Smooth muscle cell (in vitro differentiated cells): ENCODE results near the gene YWHAE. TPM values are rescaled to one million over a fixed set of nuclear protein-coding genes. Genes with fewer than 3 reads are reported as not detected.
"Not testable (repeated sequence)": the region's sequence is repeated elsewhere in the genome, so short reads cannot be mapped to it uniquely, and the experiment has no call there.

Experiments
- DNase-seq: peaks from one replicate; lab custom pipeline; 2025; ENCODE audit not compliant: unreplicated experiment; lab: John Stamatoyannopoulos, UW
- H2AFZ ChIP-seq: fragments of 200-600 bp; sonication (generic); 2 replicates; pipeline ENCODE4 v1.6.0; 2016; ENCODE audit warnings: antibody characterized with exemption, low read depth, mild to moderate bottlenecking
- H3F3A ChIP-seq: fragments of 200-600 bp; sonication (generic); 2 replicates; pipeline ENCODE4 v1.6.0; 2017; ENCODE audit warnings: antibody characterized with exemption, low read depth
- H3K27ac ChIP-seq: fragments of 200-600 bp; sonication (generic); 2 replicates; pipeline ENCODE4 v1.5.1; 2016; ENCODE audit warnings: low read depth, mild to moderate bottlenecking
- H3K27me3 ChIP-seq: fragments of 200-600 bp; sonication (generic); 2 replicates; pipeline ENCODE4 v1.6.1; 2016; ENCODE audit warnings: low read depth, mild to moderate bottlenecking
- H3K36me3 ChIP-seq: fragments of 200-600 bp; sonication (generic); 2 replicates; pipeline ENCODE4 v1.5.1; 2016; ENCODE audit warnings: low read depth
- H3K4me1 ChIP-seq: fragments of 200-600 bp; sonication (generic); 2 replicates; pipeline ENCODE4 v1.5.1; 2016; ENCODE audit warnings: low read depth
- H3K4me2 ChIP-seq: fragments of 200-600 bp; sonication (generic); 2 replicates; pipeline ENCODE4 v1.6.0; 2016; ENCODE audit warnings: mild to moderate bottlenecking
- H3K4me3 ChIP-seq: fragments of 200-600 bp; sonication (generic); 2 replicates; pipeline ENCODE4 v1.5.1; 2016; ENCODE audit warnings: mild to moderate bottlenecking
- H3K79me2 ChIP-seq: fragments of 200-600 bp; sonication (generic); 2 replicates; pipeline ENCODE4 v1.6.0; 2016; ENCODE audit warnings: low read depth, mild to moderate bottlenecking
- H3K9ac ChIP-seq: fragments of 200-600 bp; sonication (generic); 2 replicates; pipeline ENCODE4 v1.6.0; 2016; ENCODE audit warnings: low read depth
- H3K9me3 ChIP-seq: fragments of 200-600 bp; sonication (generic); replicated peaks from 2 replicates; pipeline ENCODE4 v1.5.1; 2016; ENCODE audit warnings: low read depth
- H4K20me1 ChIP-seq: fragments of 200-600 bp; sonication (generic); 2 replicates; pipeline ENCODE4 v1.6.0; 2016; ENCODE audit warnings: low read depth
- WGBS: methylation state at CpG from one replicate; pipeline ENCODE4 v1.1.7; 2016; ENCODE audit warnings: low lambda C conversion rate; 5-methylcytosine and 5-hydroxymethylcytosine counted together
- polyA plus RNA-seq: library from polyadenylated mRNA; unstranded; fragments of >200 nt; fragmentation: Nextera tagmentation; extraction: Ambion mirVana; gene quantifications from 2 replicates; pipeline ENCODE4 v1.2.1, GENCODE V29; 2016
- total RNA-seq: library from RNA; depleted of rRNA; stranded (reverse); fragments of >200 nt; gene quantifications from 2 replicates; pipeline ENCODE4 v1.2.3, GENCODE V29; 2014
- TF ChIP-seq, protein P1 (sequence below): fragments of 200-600 bp; sonication (generic); IDR thresholded peaks from 2 replicates; pipeline ENCODE4 v1.5.1; 2017; ENCODE audit warnings: borderline replicate concordance, mild to moderate bottlenecking, antibody characterized with exemption; ENCODE audit not compliant: insufficient read depth, poor library complexity, severe bottlenecking

The YWHAE gene
- total and polyA plus RNA-seq, 2 experiments from 2014 or later = 383 to 662 TPM

GRCh38 chr17:1379930-1380313 is 20.1 kb downstream of the YWHAE start:
- TF ChIP-seq, protein P1, sequence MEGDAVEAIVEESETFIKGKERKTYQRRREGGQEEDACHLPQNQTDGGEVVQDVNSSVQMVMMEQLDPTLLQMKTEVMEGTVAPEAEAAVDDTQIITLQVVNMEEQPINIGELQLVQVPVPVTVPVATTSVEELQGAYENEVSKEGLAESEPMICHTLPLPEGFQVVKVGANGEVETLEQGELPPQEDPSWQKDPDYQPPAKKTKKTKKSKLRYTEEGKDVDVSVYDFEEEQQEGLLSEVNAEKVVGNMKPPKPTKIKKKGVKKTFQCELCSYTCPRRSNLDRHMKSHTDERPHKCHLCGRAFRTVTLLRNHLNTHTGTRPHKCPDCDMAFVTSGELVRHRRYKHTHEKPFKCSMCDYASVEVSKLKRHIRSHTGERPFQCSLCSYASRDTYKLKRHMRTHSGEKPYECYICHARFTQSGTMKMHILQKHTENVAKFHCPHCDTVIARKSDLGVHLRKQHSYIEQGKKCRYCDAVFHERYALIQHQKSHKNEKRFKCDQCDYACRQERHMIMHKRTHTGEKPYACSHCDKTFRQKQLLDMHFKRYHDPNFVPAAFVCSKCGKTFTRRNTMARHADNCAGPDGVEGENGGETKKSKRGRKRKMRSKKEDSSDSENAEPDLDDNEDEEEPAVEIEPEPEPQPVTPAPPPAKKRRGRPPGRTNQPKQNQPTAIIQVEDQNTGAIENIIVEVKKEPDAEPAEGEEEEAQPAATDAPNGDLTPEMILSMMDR = no peak
- Histone ChIP-seq H2AFZ (no peak overlapping the region), H3K27me3 (no peaks in the 10 kb centered on the region), H3K4me2 (no peak overlapping the region), H3K27ac (peak overlapping the region; percentile 6), H3K79me2 (peaks cover 100% of the 10 kb centered on the region), H3K36me3 (no peaks in the 10 kb centered on the region), H3K4me3 (no peak overlapping the region), H3K4me1 (peaks cover 7% of the 10 kb centered on the region), H3F3A (peaks cover 6% of the 10 kb centered on the region), H3K9me3 (no peaks in the 10 kb centered on the region), H4K20me1 (peaks cover 100% of the 10 kb centered on the region), H3K9ac (no peak overlapping the region)
- DNase-seq = no peak
- WGBS = 89% methylated on average over 10 of the region's 10 CpGs

DNA sequence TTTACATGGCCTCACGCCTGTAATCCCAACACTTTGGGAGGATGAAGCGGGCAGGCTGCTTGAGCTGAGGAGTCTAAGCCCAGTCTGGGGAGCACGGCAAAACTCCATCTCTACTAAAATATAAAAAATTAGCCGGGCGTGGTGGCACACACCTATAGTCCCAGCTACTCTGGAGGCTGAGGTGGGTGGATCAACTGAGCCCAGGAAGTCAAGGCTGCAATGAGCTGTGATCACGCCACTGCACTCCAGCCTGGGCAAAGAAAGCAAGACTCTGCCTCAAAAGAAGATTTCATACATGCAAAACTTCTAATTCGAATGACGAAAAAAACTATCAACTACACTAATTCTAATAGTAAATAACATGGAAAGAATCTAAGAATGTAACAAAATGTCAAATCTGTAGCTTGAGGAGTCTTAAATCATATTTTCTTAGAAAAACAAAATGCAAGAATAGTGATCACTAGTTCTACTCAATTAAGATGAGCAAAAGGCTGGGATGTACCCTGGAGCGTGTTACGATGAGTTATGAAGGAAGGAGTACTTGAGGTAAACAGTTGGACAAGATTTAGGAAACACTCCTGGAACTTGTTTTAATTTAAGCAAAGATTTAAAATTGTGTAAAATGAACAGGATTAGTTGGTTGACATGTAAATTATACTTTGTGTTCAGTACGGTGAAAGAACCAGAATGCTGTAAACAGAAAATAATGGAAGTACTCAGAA is 20.7 kb downstream of the YWHAE start:
- H3K27ac ChIP-seq = peak overlapping the region; percentile 6
- H4K20me1 ChIP-seq = peaks cover 100% of the 10 kb centered on the region
- no peaks in the 10 kb centered on the region for H3K36me3 ChIP-seq
- peaks cover 6% of the 10 kb centered on the region for H3F3A ChIP-seq
- no peak overlapping the region for H2AFZ ChIP-seq
- no peak for DNase-seq
- peaks cover 100% of the 10 kb centered on the region for H3K79me2 ChIP-seq
- no peak overlapping the region for H3K9ac ChIP-seq
- 91% methylated on average over 11 of the region's 11 CpGs for WGBS
- TF ChIP-seq, protein P1 = no peak
- H3K4me1 ChIP-seq = peaks cover 7% of the 10 kb centered on the region
- no peak overlapping the region for H3K4me2 ChIP-seq
- H3K27me3 ChIP-seq = no peaks in the 10 kb centered on the region
- no peaks in the 10 kb centered on the region for H3K9me3 ChIP-seq
- H3K4me3 ChIP-seq = no peak overlapping the region

- H3F3A ChIP-seq, H3K27me3 ChIP-seq, H3K9me3 ChIP-seq, H2AFZ ChIP-seq, DNase-seq, H3K4me2 ChIP-seq, H3K4me1 ChIP-seq, H3K36me3 ChIP-seq, H3K4me3 ChIP-seq, H3K9ac ChIP-seq: not testable (repeated sequence)
- Histone ChIP-seq H3K79me2 (peaks cover 100% of the 10 kb centered on the region), H4K20me1 (peaks cover 100% of the 10 kb centered on the region), H3K27ac (peak overlapping the region; percentile 6)
- WGBS = 88% methylated on average over 10 of the region's 10 CpGs
Measured at GRCh38 chr17:1378476-1378860, 21.6 kb downstream of the YWHAE start.

- peaks cover 100% of the 10 kb centered on the region for H3K79me2 ChIP-seq
- no peak for DNase-seq
- H3K4me3 ChIP-seq = no peak overlapping the region
- H3K27me3 ChIP-seq = no peaks in the 10 kb centered on the region
- peaks cover 15% of the 10 kb centered on the region for H3F3A ChIP-seq
- WGBS = 94% methylated on average over 3 of the region's 3 CpGs
- peaks cover 7% of the 10 kb centered on the region for H3K4me1 ChIP-seq
- TF ChIP-seq, protein P1 = no peak
- H2AFZ ChIP-seq = no peak overlapping the region
- H4K20me1 ChIP-seq = peaks cover 100% of the 10 kb centered on the region
- no peaks in the 10 kb centered on the region for H3K36me3 ChIP-seq
- no peaks in the 10 kb centered on the region for H3K9me3 ChIP-seq
- no peak overlapping the region for H3K4me2 ChIP-seq
- H3K9ac ChIP-seq = no peak overlapping the region
- H3K27ac ChIP-seq = no peak overlapping the region
Measured at GRCh38 chr17:1377334-1377733, 22.7 kb downstream of the YWHAE start.
